HEK293 (cell line): ENCODE data around the gene BTBD7.

Source experiments
- CTCF ChIA-PET: fragments of 350-600 bp; formaldehyde crosslinking; extraction: SDS; loops from one replicate; lab custom pipeline; 2021; ENCODE audit warnings: antibody characterized with exemption; lab: Yijun Ruan, JAX
- POLR2A ChIA-PET: fragments of 300-600 bp; formaldehyde crosslinking; extraction: SDS; loops from one replicate; lab custom pipeline; 2020; ENCODE audit warnings: antibody characterized with exemption, inconsistent platforms; lab: Yijun Ruan, JAX
- H3K27ac ChIP-seq: fragments of 200-500 bp; sonication (Bioruptor generic); 2 replicates; pipeline ENCODE4 v1.5.1; 2014; ENCODE audit warnings: low read depth, low read length, control low read depth, inconsistent platforms; ENCODE audit errors: extremely low read depth
- H3K36me3 ChIP-seq, 2 experiments: fragments of 200-500 bp in 1 of 2; sonication (Bioruptor generic) in 1 of 2; 1 replicate in 1 of 2; 2 replicates in 1 of 2; pipeline ENCODE4 v1.5.1; 2014 to 2017; ENCODE audit warnings: inconsistent platforms in 2 of 2, low read length in 2 of 2; ENCODE audit not compliant: control insufficient read depth in 2 of 2, insufficient read depth in 1 of 2
- H3K4me1 ChIP-seq: fragments of 200-500 bp; sonication (Bioruptor generic); 2 replicates; pipeline ENCODE4 v1.5.1; 2014; ENCODE audit warnings: mild to moderate bottlenecking, low read length, inconsistent platforms; ENCODE audit not compliant: control insufficient read depth, insufficient read depth
- H3K4me3 ChIP-seq: 2 replicates; pipeline ENCODE4 v1.5.1; 2011; ENCODE audit warnings: low read depth, mild to moderate bottlenecking, control low read depth, low read length, moderate library complexity
- H3K9me3 ChIP-seq: fragments of 200-500 bp; sonication (Bioruptor generic); 2 replicates; pipeline ENCODE4 v1.5.1; 2014; ENCODE audit warnings: low read depth, low read length, inconsistent platforms; ENCODE audit not compliant: control insufficient read depth, insufficient read depth
- KLF8 ChIP-seq: fragments of 450-650 bp; formaldehyde crosslinking; IDR thresholded peaks from 2 replicates; pipeline ENCODE4 v1.5.1; 2016; ENCODE audit warnings: missing biosample characterization, missing genetic modification characterization
- OSR2 ChIP-seq: fragments of 450-650 bp; formaldehyde crosslinking; IDR thresholded peaks from 2 replicates; pipeline ENCODE4 v1.5.1; 2016; ENCODE audit warnings: missing biosample characterization, missing genetic modification characterization
- PBX3 ChIP-seq: sonication (generic); formaldehyde crosslinking; IDR thresholded peaks from 2 replicates; pipeline ENCODE4 v1.8.1; 2022; ENCODE audit warnings: mild to moderate bottlenecking, moderate library complexity, missing genetic modification reagents
- SCRT1 ChIP-seq: fragments of 450-650 bp; formaldehyde crosslinking; IDR thresholded peaks from 2 replicates; pipeline ENCODE4 v1.5.1; 2016; ENCODE audit warnings: missing biosample characterization, missing genetic modification characterization, borderline replicate concordance
- SCRT2 ChIP-seq: fragments of 450-650 bp; formaldehyde crosslinking; IDR thresholded peaks from 2 replicates; pipeline ENCODE4 v1.5.1; 2016; ENCODE audit warnings: missing biosample characterization, missing genetic modification characterization
- SETDB1 ChIP-seq: IDR thresholded peaks from one replicate; pipeline ENCODE4 v1.6.1; 2017; ENCODE audit warnings: mild to moderate bottlenecking, low read length, moderate library complexity, mixed read lengths; ENCODE audit not compliant: insufficient read length
- ZBTB20 ChIP-seq: fragments of 450-650 bp; formaldehyde crosslinking; IDR thresholded peaks from 2 replicates; pipeline ENCODE4 v1.5.1; 2016; ENCODE audit warnings: missing biosample characterization, missing genetic modification characterization
- ZBTB7A ChIP-seq: fragments of 450-650 bp; formaldehyde crosslinking; IDR thresholded peaks from 2 replicates; pipeline ENCODE4 v1.5.1; 2016; ENCODE audit warnings: low read depth, missing biosample characterization, missing genetic modification characterization
- ZFP37 ChIP-seq: fragments of 450-650 bp; formaldehyde crosslinking; IDR thresholded peaks from 2 replicates; pipeline ENCODE4 v1.5.1; 2016; ENCODE audit warnings: missing biosample characterization, missing genetic modification characterization
- ZNF121 ChIP-seq: fragments of 450-650 bp; formaldehyde crosslinking; IDR thresholded peaks from 2 replicates; pipeline ENCODE4 v1.5.1; 2016; ENCODE audit warnings: missing biosample characterization, missing genetic modification characterization
- ZNF133 ChIP-seq: fragments of 450-650 bp; formaldehyde crosslinking; IDR thresholded peaks from 2 replicates; pipeline ENCODE4 v1.5.1; 2016; ENCODE audit warnings: missing biosample characterization, missing genetic modification characterization
- ZNF146 ChIP-seq: fragments of 450-650 bp; formaldehyde crosslinking; IDR thresholded peaks from 2 replicates; pipeline ENCODE4 v1.5.1; 2016; ENCODE audit warnings: missing biosample characterization, missing genetic modification characterization
- ZNF16 ChIP-seq: fragments of 450-650 bp; formaldehyde crosslinking; IDR thresholded peaks from 2 replicates; pipeline ENCODE4 v1.5.1; 2016; ENCODE audit warnings: low read depth, missing biosample characterization, missing genetic modification characterization
- ZNF292 ChIP-seq: fragments of 450-650 bp; formaldehyde crosslinking; IDR thresholded peaks from 2 replicates; pipeline ENCODE4 v1.5.1; 2016; ENCODE audit warnings: low read depth, missing biosample characterization, missing genetic modification characterization, borderline replicate concordance
- ZNF560 ChIP-seq: fragments of 450-650 bp; formaldehyde crosslinking; IDR thresholded peaks from 2 replicates; pipeline ENCODE4 v1.5.1; 2017; ENCODE audit warnings: missing biosample characterization, missing genetic modification characterization, borderline replicate concordance
- ZNF830 ChIP-seq: fragments of 450-650 bp; IDR thresholded peaks from 2 replicates; pipeline ENCODE4 v1.5.0; 2018; ENCODE audit warnings: missing biosample characterization, missing genetic modification characterization, low read depth, mild to moderate bottlenecking, moderate library complexity
- TF ChIP-seq, protein P1 (sequence below): fragments of 450-650 bp; formaldehyde crosslinking; IDR thresholded peaks from 2 replicates; pipeline ENCODE4 v1.5.1; 2016; ENCODE audit warnings: missing biosample characterization, missing genetic modification characterization
- TF ChIP-seq, protein P2 (sequence below): fragments of 450-650 bp; formaldehyde crosslinking; IDR thresholded peaks from 2 replicates; pipeline ENCODE4 v1.5.1; 2016; ENCODE audit warnings: missing biosample characterization, missing genetic modification characterization
- TF ChIP-seq, protein P3 (sequence below): fragments of 450-650 bp; formaldehyde crosslinking; IDR thresholded peaks from 2 replicates; pipeline ENCODE4 v1.5.1; 2016; ENCODE audit warnings: missing biosample characterization, missing genetic modification characterization
- TF ChIP-seq, protein P4 (sequence below): fragments of 450-650 bp; formaldehyde crosslinking; IDR thresholded peaks from 2 replicates; pipeline ENCODE4 v1.5.1; 2016; ENCODE audit warnings: missing biosample characterization, missing genetic modification characterization, low read depth

The BTBD7 gene

GRCh38 chr14:93304771-93305170, 28.1 kb downstream of the BTBD7 start (continued):
- TF ChIP-seq, protein P1, sequence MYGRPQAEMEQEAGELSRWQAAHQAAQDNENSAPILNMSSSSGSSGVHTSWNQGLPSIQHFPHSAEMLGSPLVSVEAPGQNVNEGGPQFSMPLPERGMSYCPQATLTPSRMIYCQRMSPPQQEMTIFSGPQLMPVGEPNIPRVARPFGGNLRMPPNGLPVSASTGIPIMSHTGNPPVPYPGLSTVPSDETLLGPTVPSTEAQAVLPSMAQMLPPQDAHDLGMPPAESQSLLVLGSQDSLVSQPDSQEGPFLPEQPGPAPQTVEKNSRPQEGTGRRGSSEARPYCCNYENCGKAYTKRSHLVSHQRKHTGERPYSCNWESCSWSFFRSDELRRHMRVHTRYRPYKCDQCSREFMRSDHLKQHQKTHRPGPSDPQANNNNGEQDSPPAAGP (tag by site-specific recombination): no peak
- no peak for TF ChIP-seq OSR2 (tag by site-specific recombination)
- TF ChIP-seq, protein P2, sequence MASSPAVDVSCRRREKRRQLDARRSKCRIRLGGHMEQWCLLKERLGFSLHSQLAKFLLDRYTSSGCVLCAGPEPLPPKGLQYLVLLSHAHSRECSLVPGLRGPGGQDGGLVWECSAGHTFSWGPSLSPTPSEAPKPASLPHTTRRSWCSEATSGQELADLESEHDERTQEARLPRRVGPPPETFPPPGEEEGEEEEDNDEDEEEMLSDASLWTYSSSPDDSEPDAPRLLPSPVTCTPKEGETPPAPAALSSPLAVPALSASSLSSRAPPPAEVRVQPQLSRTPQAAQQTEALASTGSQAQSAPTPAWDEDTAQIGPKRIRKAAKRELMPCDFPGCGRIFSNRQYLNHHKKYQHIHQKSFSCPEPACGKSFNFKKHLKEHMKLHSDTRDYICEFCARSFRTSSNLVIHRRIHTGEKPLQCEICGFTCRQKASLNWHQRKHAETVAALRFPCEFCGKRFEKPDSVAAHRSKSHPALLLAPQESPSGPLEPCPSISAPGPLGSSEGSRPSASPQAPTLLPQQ (tag by site-specific recombination): no peak
- no peak for TF ChIP-seq ZBTB20 (tag by site-specific recombination)
- TF ChIP-seq KLF8 (tag by site-specific recombination): no peak
- TF ChIP-seq ZNF560 (tag by site-specific recombination): no peak
- TF ChIP-seq, protein P3, sequence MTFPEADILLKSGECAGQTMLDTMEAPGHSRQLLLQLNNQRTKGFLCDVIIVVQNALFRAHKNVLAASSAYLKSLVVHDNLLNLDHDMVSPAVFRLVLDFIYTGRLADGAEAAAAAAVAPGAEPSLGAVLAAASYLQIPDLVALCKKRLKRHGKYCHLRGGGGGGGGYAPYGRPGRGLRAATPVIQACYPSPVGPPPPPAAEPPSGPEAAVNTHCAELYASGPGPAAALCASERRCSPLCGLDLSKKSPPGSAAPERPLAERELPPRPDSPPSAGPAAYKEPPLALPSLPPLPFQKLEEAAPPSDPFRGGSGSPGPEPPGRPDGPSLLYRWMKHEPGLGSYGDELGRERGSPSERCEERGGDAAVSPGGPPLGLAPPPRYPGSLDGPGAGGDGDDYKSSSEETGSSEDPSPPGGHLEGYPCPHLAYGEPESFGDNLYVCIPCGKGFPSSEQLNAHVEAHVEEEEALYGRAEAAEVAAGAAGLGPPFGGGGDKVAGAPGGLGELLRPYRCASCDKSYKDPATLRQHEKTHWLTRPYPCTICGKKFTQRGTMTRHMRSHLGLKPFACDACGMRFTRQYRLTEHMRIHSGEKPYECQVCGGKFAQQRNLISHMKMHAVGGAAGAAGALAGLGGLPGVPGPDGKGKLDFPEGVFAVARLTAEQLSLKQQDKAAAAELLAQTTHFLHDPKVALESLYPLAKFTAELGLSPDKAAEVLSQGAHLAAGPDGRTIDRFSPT (tag by site-specific recombination): no peak
- TF ChIP-seq, protein P4, sequence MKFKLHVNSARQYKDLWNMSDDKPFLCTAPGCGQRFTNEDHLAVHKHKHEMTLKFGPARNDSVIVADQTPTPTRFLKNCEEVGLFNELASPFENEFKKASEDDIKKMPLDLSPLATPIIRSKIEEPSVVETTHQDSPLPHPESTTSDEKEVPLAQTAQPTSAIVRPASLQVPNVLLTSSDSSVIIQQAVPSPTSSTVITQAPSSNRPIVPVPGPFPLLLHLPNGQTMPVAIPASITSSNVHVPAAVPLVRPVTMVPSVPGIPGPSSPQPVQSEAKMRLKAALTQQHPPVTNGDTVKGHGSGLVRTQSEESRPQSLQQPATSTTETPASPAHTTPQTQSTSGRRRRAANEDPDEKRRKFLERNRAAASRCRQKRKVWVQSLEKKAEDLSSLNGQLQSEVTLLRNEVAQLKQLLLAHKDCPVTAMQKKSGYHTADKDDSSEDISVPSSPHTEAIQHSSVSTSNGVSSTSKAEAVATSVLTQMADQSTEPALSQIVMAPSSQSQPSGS (tag by site-specific recombination): no peak

DNA sequence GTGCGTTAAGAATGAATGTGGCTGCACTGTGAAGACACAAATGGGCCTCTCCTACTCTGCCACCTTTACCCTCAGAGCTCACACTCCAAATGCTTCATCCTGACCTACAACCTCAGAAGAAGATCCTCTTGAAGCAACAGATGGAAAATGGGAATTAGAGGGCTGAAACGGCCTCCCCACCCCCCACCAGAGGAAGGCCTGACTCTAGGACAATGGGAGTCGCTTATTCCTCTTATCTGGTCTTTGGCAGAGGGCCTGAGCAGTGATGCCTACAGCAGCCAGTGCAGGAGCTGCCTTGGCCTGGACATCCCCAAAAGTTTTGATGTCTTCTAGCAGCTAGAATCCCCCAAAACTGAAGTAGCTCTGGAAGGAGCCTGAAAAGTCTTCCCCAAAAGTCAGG, 29.2 kb downstream of the BTBD7 start:
- ChIA-PET POLR2A (no interaction called here), CTCF (interaction anchor here (0.8 kb wide), 1 partner anchor 15 kb away, joined by 4 read pairs; no protein-coding TSS in a partner anchor)
- Histone ChIP-seq H3K4me3 (no peak overlapping the region), H3K27ac (no peak overlapping the region), H3K9me3 (no peaks in the 10 kb centered on the region), H3K4me1 (peaks cover 16% of the 10 kb centered on the region), H3K36me3 (no peaks in the 10 kb centered on the region)
- TF ChIP-seq ZNF133 (tag by site-specific recombination) (no peak), SCRT2 (tag by site-specific recombination) (peak; percentile 61; the same call in 1 of the 2 replicates), ZBTB7A (no peak), SCRT1 (tag by site-specific recombination) (0 out of 2 replicates have a peak, but pooled peaks have one; percentile 48)

GRCh38 chr14:93302688-93303581, 29.9 kb downstream of the BTBD7 start:
- Histone ChIP-seq H3K4me1 (peaks cover 18% of the 10 kb centered on the region), H3K9me3 (no peaks in the 10 kb centered on the region), H3K36me3 (no peaks in the 10 kb centered on the region), H3K4me3 (no peak overlapping the region), H3K27ac (no peak overlapping the region)
- ChIA-PET CTCF (interaction anchor here (0.8 kb wide), 1 partner anchor 15 kb away, joined by 4 read pairs; no protein-coding TSS in a partner anchor), POLR2A (no interaction called here)
- no peak for TF ChIP-seq SETDB1
- no peak for TF ChIP-seq ZNF830 (tag by site-specific recombination)
- no peak for TF ChIP-seq ZNF16
- TF ChIP-seq ZFP37: no peak
- peak; percentile 77; the same call in 1 of the 2 replicates for TF ChIP-seq ZNF121 (tag by site-specific recombination)
- TF ChIP-seq PBX3: no peak
- TF ChIP-seq ZNF292 (tag by site-specific recombination): no peak
- TF ChIP-seq ZNF146 (tag by site-specific recombination): peak; percentile 57
- TF ChIP-seq ZNF133 (tag by site-specific recombination): no peak
